Stimulated activated CD8-positive, alpha-beta memory T cell treated with anti-CD3 and anti-CD28 coated beads, Interleukin-4, amount 100 ng/mL, for 24 hours (primary cell): Measurements from ENCODE around the gene WDFY3.

ENCODE experiments used
- DNase-seq: peaks from one replicate; pipeline ENCODE4 v3.0.0-alpha.2; 2020; ENCODE audit warnings: low read depth

The WDFY3 gene

GRCh38 chr4:84796394-84796793 is 170.1 kb downstream of the WDFY3 start:
- no peak for DNase-seq

- DNase-seq: no peak
Measured at GRCh38 chr4:84792366-84793301, 173.9 kb downstream of the WDFY3 start.

GRCh38 chr4:84790769-84791565 is 175.5 kb downstream of the WDFY3 start:
- no peak for DNase-seq

- DNase-seq: no peak
Measured at GRCh38 chr4:84786478-84786877, 180.0 kb downstream of the WDFY3 start.

GRCh38 chr4:84782517-84782916 is 184.0 kb downstream of the WDFY3 start:
- no peak for DNase-seq

- DNase-seq: no peak
Measured at GRCh38 chr4:84780719-84781118, 185.8 kb downstream of the WDFY3 start.

GRCh38 chr4:84778041-84778440 is 188.4 kb downstream of the WDFY3 start:
- DNase-seq: no peak

GRCh38 chr4:84767168-84767567 is 199.3 kb downstream of the WDFY3 start:
- no peak for DNase-seq

- no peak for DNase-seq
Measured at GRCh38 chr4:84753321-84753972, 213.0 kb downstream of the WDFY3 start.

- DNase-seq: no peak
Measured at GRCh38 chr4:84751707-84752106, 214.8 kb downstream of the WDFY3 start.

GRCh38 chr4:84750960-84751283 is 215.6 kb downstream of the WDFY3 start:
- no peak for DNase-seq

- DNase-seq: no peak
Measured at GRCh38 chr4:84750260-84750959, 216.1 kb downstream of the WDFY3 start.

GRCh38 chr4:84740057-84740456 is 226.4 kb downstream of the WDFY3 start:
- DNase-seq: no peak

GRCh38 chr4:84738622-84739021 is 227.9 kb downstream of the WDFY3 start:
- DNase-seq: no peak

- DNase-seq: no peak
Measured at GRCh38 chr4:84737656-84738055, 228.8 kb downstream of the WDFY3 start.

GRCh38 chr4:84734037-84734436 is 232.5 kb downstream of the WDFY3 start:
- no peak for DNase-seq

- no peak for DNase-seq
Measured at GRCh38 chr4:84733343-84734033, 233.0 kb downstream of the WDFY3 start.

GRCh38 chr4:84730375-84730774 is 236.1 kb downstream of the WDFY3 start:
- no peak for DNase-seq

- no peak for DNase-seq
Measured at GRCh38 chr4:84727491-84727890, 239.0 kb downstream of the WDFY3 start.

- no peak for DNase-seq
Measured at GRCh38 chr4:84726356-84726755, 240.1 kb downstream of the WDFY3 start.

- no peak for DNase-seq
Measured at GRCh38 chr4:84722720-84723119, 243.8 kb downstream of the WDFY3 start.
